ENCODE data around the gene ELAVL2. TPM values are rescaled to one million over a fixed set of nuclear protein-coding genes. Genes with fewer than 3 reads are reported as not detected.

The ELAVL2 gene
- total RNA-seq, 2 donors from 2014 or later, result not detected

DNA sequence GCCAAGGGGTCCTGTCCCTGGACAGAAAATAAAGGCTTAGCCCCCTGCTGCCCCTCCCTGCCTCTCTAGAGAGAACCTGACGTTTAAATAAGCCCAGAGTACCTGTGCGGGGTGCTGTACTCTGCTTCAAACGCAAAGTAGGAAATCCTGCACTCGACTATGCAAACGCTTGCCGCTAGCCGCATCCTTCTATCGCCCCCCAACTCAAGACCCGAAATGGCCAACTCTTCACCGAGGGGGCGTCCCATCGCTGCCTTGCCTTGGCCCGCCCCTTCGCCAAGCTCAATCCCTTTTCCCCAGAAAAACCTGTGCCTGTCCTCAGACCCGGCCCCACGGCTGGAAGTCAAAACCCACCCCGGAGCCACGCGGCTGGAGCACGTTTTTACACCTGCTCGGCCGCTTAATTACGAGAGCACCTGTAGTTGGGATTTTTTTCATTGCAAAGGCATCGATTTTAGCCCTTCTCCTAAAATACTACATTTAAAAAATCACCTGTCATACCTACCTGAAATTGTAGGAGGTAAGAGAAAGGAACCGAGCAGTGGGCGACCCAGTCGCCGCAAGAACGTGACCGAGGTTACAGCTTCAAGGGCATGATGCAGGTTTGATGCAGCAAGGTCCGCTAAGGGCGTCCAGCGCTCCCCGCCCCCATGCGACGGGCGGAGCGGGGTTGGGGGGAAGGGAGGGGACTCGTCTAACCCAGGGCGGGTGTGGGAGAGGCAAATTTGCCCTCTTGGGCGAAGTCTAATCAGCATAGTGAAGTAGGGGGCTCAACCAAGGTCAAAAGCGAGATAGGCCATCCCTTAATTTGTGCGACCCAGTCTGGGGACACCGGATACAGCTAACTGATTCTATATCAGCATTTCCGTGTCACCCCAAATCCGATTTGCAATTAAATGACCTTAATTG is 3.5 kb downstream of the ELAVL2 start:
- DNase-seq (no peak), ATAC-seq (no peak)
- intact Hi-C loops (cut with DNase I), result no loop called here

DNA sequence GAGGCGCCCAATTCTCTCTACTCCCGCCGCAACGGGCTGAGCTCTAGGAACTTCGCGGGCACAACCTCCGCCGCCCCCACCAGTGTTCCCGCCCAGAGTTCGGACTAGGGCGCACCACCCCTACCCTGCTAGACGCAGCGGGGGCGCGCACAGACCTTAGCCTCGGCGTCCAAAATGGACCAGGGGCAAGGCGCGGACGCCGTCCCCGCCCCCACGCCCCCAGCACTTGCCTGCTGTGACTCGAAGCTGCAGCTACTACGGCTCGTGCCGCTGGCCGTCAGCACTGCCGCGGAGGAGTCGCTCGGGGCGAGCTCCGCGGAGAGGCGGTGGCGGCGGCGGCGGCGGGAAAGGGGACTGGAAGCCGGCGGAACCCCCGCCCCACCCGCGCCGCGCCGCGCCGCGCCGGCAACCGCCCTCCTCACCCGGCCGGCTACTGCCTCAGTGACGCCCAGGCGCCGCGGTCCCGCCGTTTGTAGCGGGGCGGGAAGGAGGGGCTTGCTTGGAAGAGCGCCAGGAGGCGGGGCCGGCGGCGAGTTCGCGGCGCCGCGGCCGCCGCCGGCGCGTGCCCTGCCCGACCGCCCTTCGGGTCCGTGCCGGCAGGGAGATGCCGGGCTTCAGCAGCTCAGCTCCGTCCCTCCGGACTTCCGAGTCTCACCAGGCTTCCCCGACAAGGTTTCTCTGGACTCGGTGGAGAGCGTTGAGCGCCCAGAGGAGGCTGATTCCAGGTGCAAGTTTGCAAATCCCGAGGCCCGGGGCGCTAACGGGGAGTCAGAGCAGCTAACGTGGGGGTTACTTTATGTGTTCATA is 4.5 kb downstream of the ELAVL2 start:
- intact Hi-C loops (cut with DNase I), result no loop called here
- ATAC-seq, result peak in 1 of 2 donors; percentile 25
- peak; percentile 21 for DNase-seq

- DNase-seq, result no peak
Measured at GRCh38 chr9:23820451-23821374, 5.3 kb downstream of the ELAVL2 start.

GRCh38 chr9:23819403-23819802 is 6.6 kb downstream of the ELAVL2 start:
- no peak for ATAC-seq
- intact Hi-C loops (cut with DNase I), result no loop called here
- no peak for DNase-seq

More at GRCh38 chr9:23820451-23821374, 5.3 kb downstream of the ELAVL2 start:
- intact Hi-C loops (cut with DNase I), result no loop called here
- no peak for ATAC-seq

DNA sequence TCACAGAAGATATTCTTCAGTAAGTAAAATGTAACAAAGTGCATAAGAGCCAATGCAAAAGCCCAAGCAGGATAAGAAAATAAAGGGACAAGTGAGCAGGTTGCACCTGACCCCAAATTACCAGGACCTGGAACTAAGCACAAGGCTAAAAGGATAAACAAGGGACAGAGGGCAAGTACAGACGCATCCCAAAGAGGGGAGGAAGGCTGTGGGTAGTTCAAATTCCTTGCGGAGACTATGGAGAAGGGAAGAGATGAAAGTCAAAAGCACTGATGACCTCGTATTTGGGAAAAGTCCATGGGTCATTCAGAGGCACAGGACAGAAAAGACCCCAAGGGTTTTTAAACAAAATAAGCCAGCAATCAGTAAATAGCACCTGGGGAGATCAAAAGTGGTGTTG is 11.8 kb downstream of the ELAVL2 start:
- intact Hi-C loops (cut with DNase I), result no loop called here
- no peak for DNase-seq
- ATAC-seq, result no peak

- ATAC-seq (no peak), DNase-seq (no peak)
- intact Hi-C loops (cut with DNase I), result no loop called here
Measured at GRCh38 chr9:23812673-23813072, 13.4 kb downstream of the ELAVL2 start.

- intact Hi-C loops (cut with DNase I), result no loop called here
- no peak for DNase-seq
- no peak for ATAC-seq
Measured at GRCh38 chr9:23811633-23812032, 14.4 kb downstream of the ELAVL2 start.

DNA sequence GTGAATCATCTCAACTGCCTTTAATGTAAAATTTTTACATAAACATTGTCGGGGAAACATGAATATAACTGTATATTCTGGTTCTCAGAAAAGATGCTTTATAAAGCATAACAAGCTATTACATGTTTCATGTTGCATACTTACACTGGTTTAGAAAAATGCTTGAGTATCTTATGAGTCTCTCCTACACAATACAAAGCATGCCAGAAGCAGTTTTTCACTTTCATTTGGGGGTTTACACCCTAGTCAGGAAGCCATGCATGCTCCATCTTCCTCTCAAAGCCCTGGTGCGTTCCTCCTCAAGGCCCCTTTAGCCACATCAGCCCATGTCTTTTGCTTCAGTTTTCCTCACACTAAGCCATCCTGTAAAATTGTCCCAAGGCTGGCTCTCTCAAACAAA is 22.8 kb downstream of the ELAVL2 start:
- intact Hi-C loops (cut with DNase I), result no loop called here
- no peak for ATAC-seq
- no peak for DNase-seq

DNA sequence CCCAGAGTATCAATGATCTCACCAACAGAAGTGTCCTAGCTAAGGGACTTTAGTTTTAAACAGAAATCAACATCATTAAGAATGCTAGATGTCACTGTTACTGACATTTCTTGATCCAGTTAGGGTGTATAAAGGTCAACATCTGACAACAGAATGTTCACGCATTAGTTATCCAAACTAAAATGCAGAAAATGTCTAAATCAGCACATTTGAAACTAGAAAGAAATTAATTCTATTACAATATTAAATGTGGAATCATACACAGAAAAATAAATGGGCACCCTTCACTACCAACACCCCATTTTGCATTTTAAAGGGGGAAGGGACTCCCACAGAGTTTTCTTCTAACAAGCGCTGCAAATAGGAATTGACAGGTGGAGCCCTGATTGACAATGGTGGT is 24.5 kb downstream of the ELAVL2 start:
- ATAC-seq (no peak), DNase-seq (no peak)
- intact Hi-C loops (cut with DNase I), result no loop called here

- no peak for ATAC-seq
- no peak for DNase-seq
- intact Hi-C loops (cut with DNase I), result no loop called here
Measured at GRCh38 chr9:23799521-23799920, 26.5 kb downstream of the ELAVL2 start.

- no peak for ATAC-seq
- no peak for DNase-seq
- intact Hi-C loops (cut with DNase I), result no loop called here
Measured at GRCh38 chr9:23798325-23798724, 27.7 kb downstream of the ELAVL2 start.

DNA sequence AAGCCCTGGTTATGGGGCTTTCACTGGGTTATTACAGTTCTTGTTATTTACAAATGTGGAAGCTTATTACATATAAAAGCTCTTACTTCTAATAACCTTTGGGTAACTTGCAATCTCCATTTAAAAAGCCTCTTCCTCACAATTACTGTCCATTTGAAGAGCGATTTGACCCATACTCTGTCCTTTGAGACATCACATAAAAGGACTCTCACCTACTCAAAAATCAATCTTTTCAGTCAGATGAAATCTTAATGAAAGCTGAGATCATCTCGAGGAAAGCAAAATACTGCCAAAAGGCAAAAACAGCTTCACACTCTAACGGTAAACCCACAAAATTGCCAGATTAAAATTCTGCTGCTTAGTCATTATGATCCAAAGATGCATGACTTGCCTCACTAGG is 29.8 kb downstream of the ELAVL2 start:
- ATAC-seq (no peak), DNase-seq (no peak)
- intact Hi-C loops (cut with DNase I), result no loop called here

GRCh38 chr9:23790351-23791260 is 35.4 kb downstream of the ELAVL2 start:
- intact Hi-C loops (cut with DNase I), result no loop called here
- no peak for DNase-seq
- no peak for ATAC-seq

- ATAC-seq, result no peak
- intact Hi-C loops (cut with DNase I), result no loop called here
- no peak for DNase-seq
Measured at GRCh38 chr9:23789529-23790254, 36.3 kb downstream of the ELAVL2 start.

- intact Hi-C loops (cut with DNase I), result no loop called here
- ATAC-seq (no peak), DNase-seq (no peak)
Measured at GRCh38 chr9:23784962-23785361, 41.1 kb downstream of the ELAVL2 start.

DNA sequence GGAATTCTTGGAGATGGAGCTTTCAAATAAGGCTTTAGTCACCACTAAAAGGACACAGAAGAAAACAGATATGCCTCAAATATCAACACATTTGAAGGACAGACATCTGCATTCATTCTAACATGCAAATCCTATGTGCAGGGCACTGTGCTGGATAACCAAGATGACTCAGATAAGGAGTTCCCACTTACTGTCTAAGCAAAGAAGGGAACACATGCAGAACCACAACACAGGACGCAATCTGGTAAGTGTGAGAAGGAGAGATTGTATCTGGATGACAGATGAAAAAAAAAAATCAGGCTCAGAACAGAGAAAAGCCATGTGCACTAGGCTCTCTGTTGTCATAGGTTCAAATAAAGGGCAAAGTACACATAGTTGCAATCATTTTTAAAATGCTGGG is 42.5 kb downstream of the ELAVL2 start:
- intact Hi-C loops (cut with DNase I), result no loop called here
- DNase-seq, result no peak
- no peak for ATAC-seq

DNA sequence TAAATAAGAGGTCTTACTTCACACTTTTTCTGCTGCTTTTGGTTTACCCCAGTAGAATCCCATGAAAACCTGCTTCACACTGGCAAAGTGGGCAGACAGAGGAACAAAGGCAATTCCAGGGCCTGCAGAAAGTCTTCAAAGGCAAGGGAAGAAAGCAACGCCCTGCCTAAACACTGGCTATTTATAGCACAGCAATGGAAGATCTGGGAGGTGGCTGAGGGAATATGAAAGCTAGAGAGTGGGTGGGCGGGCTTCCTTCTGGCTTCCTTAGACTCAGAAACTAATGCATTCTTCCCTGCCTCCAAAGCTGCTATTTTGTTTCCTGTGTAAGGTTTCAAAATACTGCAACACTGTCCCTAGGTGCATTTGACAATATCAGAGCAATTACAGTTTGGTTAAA is 46.8 kb downstream of the ELAVL2 start:
- ATAC-seq (no peak), DNase-seq (no peak)
- intact Hi-C loops (cut with DNase I), result no loop called here

DNA sequence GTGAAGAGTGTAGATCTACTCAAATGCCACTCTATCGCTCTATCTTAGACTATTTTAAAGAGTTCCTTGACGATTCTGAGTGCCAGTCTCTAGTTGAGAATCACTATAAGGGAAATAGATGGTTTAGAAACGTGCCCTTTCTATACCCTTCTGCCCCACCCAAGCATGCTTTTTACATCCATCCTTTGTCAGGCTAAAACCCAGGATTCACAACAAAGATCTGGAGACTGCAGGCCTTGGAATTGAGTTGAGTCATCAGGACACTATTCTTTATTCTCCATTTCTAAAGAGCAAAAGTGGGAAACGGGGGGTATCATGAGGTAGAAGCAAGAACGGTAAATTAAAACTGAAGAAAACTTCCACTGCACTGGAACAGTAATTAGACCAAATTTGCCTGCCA is 48.7 kb downstream of the ELAVL2 start:
- intact Hi-C loops (cut with DNase I), result no loop called here
- ATAC-seq (no peak), DNase-seq (no peak)
